Measurements from ENCODE around the gene RAB21. TPM values are rescaled to one million over a fixed set of nuclear protein-coding genes. Genes with fewer than 3 reads are reported as not detected.

RAB21 gene
- total and polyA plus RNA-seq, 8 donors, result 45.8 to 77.7 (median 57.7) TPM

DNA sequence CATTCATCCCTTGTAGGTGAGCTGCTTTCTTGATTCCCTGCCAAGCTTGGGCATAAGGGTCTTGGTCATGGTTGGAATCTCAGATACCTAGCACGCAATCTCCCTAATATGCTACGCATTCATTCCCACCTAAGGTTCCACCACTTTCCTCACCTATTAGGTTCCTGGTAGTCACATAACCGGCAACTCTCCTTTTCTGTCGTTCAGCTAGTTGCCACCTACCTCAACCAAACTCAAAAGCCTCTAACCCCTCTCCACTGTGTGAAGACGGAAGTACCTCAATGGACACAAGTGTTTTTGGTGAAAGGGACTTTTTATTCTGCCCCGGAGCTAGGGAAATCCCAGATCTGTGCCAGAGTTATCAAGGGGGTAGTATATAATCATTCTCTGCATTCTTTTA is 83.6 kb downstream of the RAB21 start:
- DNase-seq (no peak), ATAC-seq (no peak)
- Histone ChIP-seq H3K27me3 (no peaks in the 10 kb centered on the region), H3K4me1 (peaks cover 7 to 32% of the 10 kb centered on the region in 2 donors), H3K4me3 (no peak overlapping the region), H3K27ac (no peak overlapping the region), H3K36me3 (no peaks in the 10 kb centered on the region), H3K9me3 (no peaks in the 10 kb centered on the region)
- intact Hi-C loops (cut with DNase I), result no loop called here
- TF ChIP-seq, protein P1, sequence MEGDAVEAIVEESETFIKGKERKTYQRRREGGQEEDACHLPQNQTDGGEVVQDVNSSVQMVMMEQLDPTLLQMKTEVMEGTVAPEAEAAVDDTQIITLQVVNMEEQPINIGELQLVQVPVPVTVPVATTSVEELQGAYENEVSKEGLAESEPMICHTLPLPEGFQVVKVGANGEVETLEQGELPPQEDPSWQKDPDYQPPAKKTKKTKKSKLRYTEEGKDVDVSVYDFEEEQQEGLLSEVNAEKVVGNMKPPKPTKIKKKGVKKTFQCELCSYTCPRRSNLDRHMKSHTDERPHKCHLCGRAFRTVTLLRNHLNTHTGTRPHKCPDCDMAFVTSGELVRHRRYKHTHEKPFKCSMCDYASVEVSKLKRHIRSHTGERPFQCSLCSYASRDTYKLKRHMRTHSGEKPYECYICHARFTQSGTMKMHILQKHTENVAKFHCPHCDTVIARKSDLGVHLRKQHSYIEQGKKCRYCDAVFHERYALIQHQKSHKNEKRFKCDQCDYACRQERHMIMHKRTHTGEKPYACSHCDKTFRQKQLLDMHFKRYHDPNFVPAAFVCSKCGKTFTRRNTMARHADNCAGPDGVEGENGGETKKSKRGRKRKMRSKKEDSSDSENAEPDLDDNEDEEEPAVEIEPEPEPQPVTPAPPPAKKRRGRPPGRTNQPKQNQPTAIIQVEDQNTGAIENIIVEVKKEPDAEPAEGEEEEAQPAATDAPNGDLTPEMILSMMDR (IDR thresholded peaks at IDR 0.05), result no peak

DNA sequence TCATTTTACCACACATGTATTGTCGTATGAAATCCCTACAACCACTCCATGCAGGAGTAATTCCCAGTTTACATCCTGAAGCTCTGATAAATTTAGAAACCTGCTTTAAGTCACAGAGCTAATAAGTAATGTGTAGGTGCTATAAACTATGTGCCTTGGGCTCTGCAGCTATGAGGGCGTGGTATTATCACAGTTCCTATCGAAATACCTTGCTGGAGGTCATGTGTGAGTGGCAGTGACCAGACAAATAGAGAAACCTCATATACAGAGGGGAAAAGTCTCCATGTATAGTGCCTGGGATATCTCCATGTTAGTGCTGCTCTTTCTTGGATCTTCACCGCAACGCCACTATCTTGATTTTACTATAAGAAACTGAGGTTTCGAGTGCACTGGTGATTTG is 84.0 kb downstream of the RAB21 start:
- H3K9me3 ChIP-seq, result no peaks in the 10 kb centered on the region
- no peaks in the 10 kb centered on the region for H3K36me3 ChIP-seq
- peaks cover 7 to 32% of the 10 kb centered on the region in 2 donors for H3K4me1 ChIP-seq
- DNase-seq (no peak), ATAC-seq (no peak)
- H3K27me3 ChIP-seq, result no peaks in the 10 kb centered on the region
- H3K27ac ChIP-seq, result peak overlapping the region; percentile 95 to 97
- peak overlapping the region; percentile 51 to 84 for H3K4me3 ChIP-seq
- intact Hi-C loops (cut with DNase I), result no loop called here
- TF ChIP-seq, protein P1 (IDR thresholded peaks at IDR 0.05), result no peak

DNA sequence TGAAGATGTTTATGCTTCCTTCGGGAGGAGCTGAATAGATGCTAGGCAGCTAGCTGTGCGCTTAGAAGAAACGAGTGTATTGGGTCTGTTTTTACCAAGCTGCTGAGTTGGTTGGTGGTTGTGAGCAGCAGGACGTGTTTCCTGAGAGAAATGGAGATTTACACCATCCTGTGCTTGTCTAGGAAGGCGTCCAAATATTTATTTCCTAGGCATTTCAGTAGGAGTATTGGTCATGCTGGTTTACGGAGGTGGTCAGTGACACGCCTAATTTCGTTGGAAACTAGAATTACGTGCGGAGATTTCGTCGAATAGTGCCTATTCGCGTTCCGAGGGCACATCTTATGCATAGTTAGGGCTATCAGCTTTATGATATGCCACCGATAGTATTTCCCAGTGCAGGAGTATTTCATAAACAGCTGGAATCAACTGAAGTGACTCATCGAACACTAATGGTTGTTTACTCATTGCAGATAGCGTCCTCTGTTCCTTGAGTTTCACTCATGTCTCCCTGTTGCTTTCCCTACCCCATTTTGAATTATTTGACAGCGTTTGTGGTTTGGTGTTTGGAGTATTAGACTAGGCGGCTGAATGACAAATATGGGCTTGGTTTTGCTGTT is 85.7 kb downstream of the RAB21 start:
- H3K27me3 ChIP-seq, result no peaks in the 10 kb centered on the region
- peak overlapping the region; percentile 51 to 84 for H3K4me3 ChIP-seq
- intact Hi-C loops (cut with DNase I), result loop anchor here in 1 of 2 donors (10.0 kb wide), 1 partner anchor 56 kb away; no protein-coding TSS in a partner anchor
- ATAC-seq (peak; percentile 27), DNase-seq (peak in 1 of 4 donors; percentile 19)
- TF ChIP-seq, protein P1 (IDR thresholded peaks at IDR 0.05), result no peak
- H3K27ac ChIP-seq, result peak overlapping the region; percentile 95 to 97
- H3K36me3 ChIP-seq, result no peaks in the 10 kb centered on the region
- peaks cover 7 to 48% of the 10 kb centered on the region in 2 donors for H3K4me1 ChIP-seq
- H3K9me3 ChIP-seq, result no peaks in the 10 kb centered on the region

DNA sequence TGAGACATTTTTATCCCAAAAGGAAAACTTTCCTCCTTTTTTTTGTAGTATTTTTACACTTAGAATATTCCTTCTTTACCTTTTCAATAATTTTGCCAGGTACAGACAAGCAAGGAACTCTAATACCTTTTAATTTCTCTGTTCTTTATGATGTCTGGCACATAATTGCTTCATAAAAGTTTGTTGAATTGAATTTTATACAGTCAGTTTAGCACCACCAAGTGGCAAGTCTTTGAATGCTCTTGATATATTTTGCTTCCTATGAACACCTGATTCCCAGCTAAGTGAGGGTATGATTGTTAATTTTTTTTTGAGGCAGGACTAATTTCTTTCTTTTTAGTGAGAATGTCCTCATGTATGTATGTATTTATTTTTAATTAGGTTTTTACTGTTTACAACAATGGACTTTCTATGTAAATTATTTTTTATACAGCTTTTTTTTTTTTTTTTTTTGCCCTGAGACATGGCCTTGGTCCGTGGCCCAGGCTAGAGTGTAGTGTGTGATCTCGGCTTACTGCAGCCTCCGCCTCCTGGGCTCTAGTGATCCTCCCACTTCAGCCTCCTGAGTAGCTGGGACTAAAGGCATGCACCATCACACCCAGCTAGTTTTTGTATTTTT is 91.8 kb downstream of the RAB21 start:
- intact Hi-C loops (cut with DNase I), result loop anchor here in 1 of 2 donors (10.0 kb wide), 1 partner anchor 62 kb away; no protein-coding TSS in a partner anchor
- H3K36me3 ChIP-seq, result peaks cover 0 to 3% of the 10 kb centered on the region in 2 donors
- DNase-seq (peak in 1 of 4 donors; percentile 10), ATAC-seq (peak; percentile 69)
- peaks cover 5 to 69% of the 10 kb centered on the region in 2 donors for H3K4me1 ChIP-seq
- H3K4me3 ChIP-seq, result no peak overlapping the region
- peak overlapping the region in 1 of 2 donors; percentile 0 for H3K27ac ChIP-seq
- TF ChIP-seq, protein P1 (IDR thresholded peaks at IDR 0.05), result peak; percentile 14 to 50
- H3K9me3 ChIP-seq, result peaks cover 0 to under 1% of the 10 kb centered on the region in 2 donors
- no peaks in the 10 kb centered on the region for H3K27me3 ChIP-seq

DNA sequence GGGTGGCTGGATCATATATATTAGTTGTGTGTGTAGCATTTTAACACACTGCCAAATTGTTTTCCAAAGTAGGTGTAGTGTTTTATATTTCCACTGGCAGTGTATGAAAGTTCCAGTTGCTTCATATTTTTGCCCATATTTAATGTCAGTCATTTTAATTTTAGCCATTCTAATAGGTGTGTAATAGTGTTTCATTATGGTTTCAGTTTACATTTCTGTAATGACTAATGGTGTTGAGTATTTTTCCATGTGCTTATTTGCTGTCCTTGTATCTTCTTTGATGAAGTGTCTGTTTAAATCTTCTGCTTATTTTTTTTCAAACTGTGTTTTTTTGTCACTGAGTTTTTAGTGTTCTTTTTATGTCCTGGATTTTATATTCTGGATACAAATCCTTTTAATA is 93.5 kb downstream of the RAB21 start:
- Histone ChIP-seq H3K4me1 (peaks cover 5 to 52% of the 10 kb centered on the region in 2 donors), H3K36me3 (peaks cover 0 to 10% of the 10 kb centered on the region in 2 donors), H3K4me3 (no peak overlapping the region), H3K9me3 (peaks cover 0 to 9% of the 10 kb centered on the region in 2 donors), H3K27me3 (no peaks in the 10 kb centered on the region), H3K27ac (no peak overlapping the region)
- TF ChIP-seq, protein P1 (IDR thresholded peaks at IDR 0.05), result no peak
- intact Hi-C loops (cut with DNase I), result loop anchor here in 1 of 2 donors (10.0 kb wide), 1 partner anchor 63 kb away; no protein-coding TSS in a partner anchor
- ATAC-seq, result peak; percentile 12
- DNase-seq, result no peak

Measured in left lung (tissue), 10 donors.